RWPE2 (cell line): ENCODE results near the gene ILDR1.

Experiments
- ATAC-seq: fragments of 200-7000 bp; cut with Tn5 transposase; 3 replicates; pipeline ENCODE4 v1.9.1; 2021; ENCODE audit warnings: low read depth
- DNase-seq: peaks from one replicate; pipeline ENCODE4 v3.0.0-alpha.2; 2020; ENCODE audit warnings: low spot score
- H3K27ac ChIP-seq: fragments of 450-650 bp; 2 replicates; pipeline ENCODE4 v1.5.1; 2017; ENCODE audit warnings: mild to moderate bottlenecking; ENCODE audit not compliant: poor library complexity, severe bottlenecking
- H3K27me3 ChIP-seq: fragments of 250-450 bp; sonication (Bioruptor Pico); 2 replicates; pipeline ENCODE4 v1.5.1; 2021; ENCODE audit warnings: mild to moderate bottlenecking, moderate library complexity; ENCODE audit not compliant: insufficient read depth, poor library complexity, severe bottlenecking
- H3K36me3 ChIP-seq: fragments of 250-450 bp; sonication (Bioruptor Pico); 2 replicates; pipeline ENCODE4 v1.5.1; 2020; ENCODE audit warnings: low read depth, mild to moderate bottlenecking, moderate library complexity
- H3K4me1 ChIP-seq: fragments of 250-450 bp; sonication (Bioruptor Pico); 2 replicates; pipeline ENCODE4 v1.5.1; 2021; ENCODE audit warnings: mild to moderate bottlenecking, moderate library complexity; ENCODE audit not compliant: insufficient read depth, poor library complexity, severe bottlenecking
- H3K4me3 ChIP-seq: fragments of 250-450 bp; sonication (Bioruptor Pico); 2 replicates; pipeline ENCODE4 v1.5.1; 2021; ENCODE audit warnings: mild to moderate bottlenecking, moderate library complexity; ENCODE audit not compliant: severe bottlenecking
- H3K9me3 ChIP-seq: fragments of 250-450 bp; sonication (Bioruptor Pico); 2 replicates; pipeline ENCODE4 v1.5.1; 2021; ENCODE audit warnings: mild to moderate bottlenecking, moderate library complexity; ENCODE audit not compliant: severe bottlenecking
- TF ChIP-seq, protein P1 (sequence below): fragments of 450-650 bp; IDR thresholded peaks from one replicate; pipeline ENCODE4 v1.5.1; 2017; ENCODE audit warnings: mild to moderate bottlenecking, moderate library complexity; ENCODE audit not compliant: poor library complexity, severe bottlenecking

The ILDR1 gene

DNA sequence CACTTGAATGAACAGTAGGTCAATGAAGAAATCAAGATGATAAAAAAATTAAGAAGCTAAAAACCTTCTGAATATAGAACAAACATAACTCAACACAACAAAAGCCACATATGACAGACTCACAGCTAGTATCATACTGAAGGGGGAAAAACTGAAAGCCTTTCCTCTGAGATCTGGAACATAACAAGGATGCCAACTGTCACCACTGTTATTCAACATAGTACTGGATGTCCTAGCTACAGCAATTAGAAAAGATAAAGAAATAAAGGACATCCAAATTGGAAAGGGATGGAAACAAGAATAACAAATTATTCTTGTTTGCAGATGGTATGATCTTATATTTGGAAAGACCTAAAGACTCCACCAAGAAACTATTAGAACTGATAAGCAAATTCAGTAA is 60.8 kb downstream of the ILDR1 start:
- no peak for ATAC-seq
- no peaks in the 10 kb centered on the region for H3K4me1 ChIP-seq
- TF ChIP-seq, protein P1, sequence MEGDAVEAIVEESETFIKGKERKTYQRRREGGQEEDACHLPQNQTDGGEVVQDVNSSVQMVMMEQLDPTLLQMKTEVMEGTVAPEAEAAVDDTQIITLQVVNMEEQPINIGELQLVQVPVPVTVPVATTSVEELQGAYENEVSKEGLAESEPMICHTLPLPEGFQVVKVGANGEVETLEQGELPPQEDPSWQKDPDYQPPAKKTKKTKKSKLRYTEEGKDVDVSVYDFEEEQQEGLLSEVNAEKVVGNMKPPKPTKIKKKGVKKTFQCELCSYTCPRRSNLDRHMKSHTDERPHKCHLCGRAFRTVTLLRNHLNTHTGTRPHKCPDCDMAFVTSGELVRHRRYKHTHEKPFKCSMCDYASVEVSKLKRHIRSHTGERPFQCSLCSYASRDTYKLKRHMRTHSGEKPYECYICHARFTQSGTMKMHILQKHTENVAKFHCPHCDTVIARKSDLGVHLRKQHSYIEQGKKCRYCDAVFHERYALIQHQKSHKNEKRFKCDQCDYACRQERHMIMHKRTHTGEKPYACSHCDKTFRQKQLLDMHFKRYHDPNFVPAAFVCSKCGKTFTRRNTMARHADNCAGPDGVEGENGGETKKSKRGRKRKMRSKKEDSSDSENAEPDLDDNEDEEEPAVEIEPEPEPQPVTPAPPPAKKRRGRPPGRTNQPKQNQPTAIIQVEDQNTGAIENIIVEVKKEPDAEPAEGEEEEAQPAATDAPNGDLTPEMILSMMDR = no peak
- H3K36me3 ChIP-seq = no peaks in the 10 kb centered on the region
- H3K4me3 ChIP-seq = no peak overlapping the region
- no peak for DNase-seq
- no peaks in the 10 kb centered on the region for H3K9me3 ChIP-seq
- H3K27ac ChIP-seq = no peak overlapping the region
- H3K27me3 ChIP-seq = no peaks in the 10 kb centered on the region

DNA sequence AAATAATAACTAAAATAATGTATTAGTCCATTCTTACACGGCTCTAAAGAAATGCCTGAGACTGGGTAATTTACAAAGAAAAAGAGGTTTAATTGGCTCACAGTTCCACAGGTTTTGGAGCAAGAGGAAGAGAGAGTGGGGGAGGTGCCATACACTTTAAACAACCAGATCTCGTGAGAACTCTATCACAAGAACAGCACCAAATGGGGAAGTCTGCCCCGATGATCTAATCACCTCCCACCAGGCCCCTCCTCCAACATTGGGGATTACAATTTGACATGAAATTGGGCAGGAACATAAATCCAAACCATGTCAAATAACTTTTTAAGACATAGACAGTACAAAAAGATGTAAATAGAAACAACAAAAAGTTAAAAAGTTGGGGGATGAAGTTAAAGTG is 63.2 kb downstream of the ILDR1 start:
- H3K27me3 ChIP-seq = no peaks in the 10 kb centered on the region
- no peak for DNase-seq
- H3K4me1 ChIP-seq = no peaks in the 10 kb centered on the region
- TF ChIP-seq, protein P1 = no peak
- no peak for ATAC-seq
- H3K4me3 ChIP-seq = no peak overlapping the region
- H3K36me3 ChIP-seq = no peaks in the 10 kb centered on the region
- H3K27ac ChIP-seq = no peak overlapping the region
- no peaks in the 10 kb centered on the region for H3K9me3 ChIP-seq

DNA sequence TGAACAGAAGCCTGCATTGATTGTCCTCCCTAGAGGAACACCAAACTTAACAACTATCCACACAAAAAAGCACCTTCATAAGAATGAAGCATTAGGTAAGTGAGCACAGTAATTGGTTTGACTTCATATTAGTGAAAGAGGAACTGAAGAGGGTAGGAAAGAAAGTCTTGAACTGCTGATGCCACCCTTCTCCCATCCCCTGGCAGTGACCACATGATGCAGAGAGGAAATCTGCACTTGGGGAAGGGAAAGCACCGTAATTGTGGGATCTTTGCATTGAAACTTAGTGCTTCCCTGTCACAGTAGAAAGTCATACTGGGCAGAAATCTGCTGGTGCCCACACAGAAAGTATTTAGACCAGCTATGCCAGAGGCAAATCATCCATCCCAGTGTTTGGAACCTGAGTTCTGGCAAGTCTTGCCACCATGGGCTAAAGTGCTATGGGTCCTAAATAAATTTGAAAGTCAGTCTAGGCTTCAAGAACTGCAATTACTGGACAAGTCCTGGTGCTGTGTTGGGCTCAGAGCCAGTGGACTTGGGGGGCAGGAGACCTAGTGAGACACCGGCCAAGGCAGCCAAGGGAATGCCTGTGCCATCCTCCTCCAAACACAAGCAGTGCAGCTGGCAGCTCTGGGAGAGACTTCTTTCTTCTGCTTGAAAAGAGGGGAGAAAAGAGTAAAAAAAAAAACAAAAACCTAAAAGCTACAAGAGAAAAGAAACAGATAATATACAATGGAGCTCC is 64.2 kb downstream of the ILDR1 start:
- Histone ChIP-seq H3K4me3 (no peak overlapping the region), H3K4me1 (no peaks in the 10 kb centered on the region), H3K27me3 (no peaks in the 10 kb centered on the region), H3K36me3 (no peaks in the 10 kb centered on the region), H3K9me3 (no peaks in the 10 kb centered on the region), H3K27ac (no peak overlapping the region)
- DNase-seq = no peak
- ATAC-seq = no peak
- TF ChIP-seq, protein P1 = no peak

DNA sequence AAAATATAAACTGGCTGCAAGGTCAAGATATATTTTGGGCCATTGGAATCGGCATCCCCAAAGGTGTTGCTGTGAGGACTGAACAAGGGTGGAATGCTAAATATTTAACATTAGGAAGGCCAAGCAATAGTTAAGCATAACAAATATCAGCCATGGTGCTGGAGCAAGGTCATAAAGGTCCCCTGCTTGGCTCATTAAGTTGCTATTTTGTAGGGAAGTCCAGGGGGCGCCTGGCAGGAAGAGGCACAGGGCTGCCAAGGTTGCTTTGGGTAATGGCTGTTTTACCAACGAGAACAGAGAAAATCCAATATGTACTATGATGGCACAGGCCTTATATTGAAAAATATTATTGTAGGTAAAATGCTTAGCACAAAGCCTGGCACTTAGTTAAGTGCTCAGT is 65.7 kb downstream of the ILDR1 start:
- TF ChIP-seq, protein P1 = no peak
- Histone ChIP-seq H3K27ac (no peak overlapping the region), H3K36me3 (no peaks in the 10 kb centered on the region), H3K9me3 (peaks cover 3% of the 10 kb centered on the region), H3K4me3 (no peak overlapping the region), H3K4me1 (no peaks in the 10 kb centered on the region), H3K27me3 (no peaks in the 10 kb centered on the region)
- ATAC-seq = no peak
- DNase-seq = no peak

DNA sequence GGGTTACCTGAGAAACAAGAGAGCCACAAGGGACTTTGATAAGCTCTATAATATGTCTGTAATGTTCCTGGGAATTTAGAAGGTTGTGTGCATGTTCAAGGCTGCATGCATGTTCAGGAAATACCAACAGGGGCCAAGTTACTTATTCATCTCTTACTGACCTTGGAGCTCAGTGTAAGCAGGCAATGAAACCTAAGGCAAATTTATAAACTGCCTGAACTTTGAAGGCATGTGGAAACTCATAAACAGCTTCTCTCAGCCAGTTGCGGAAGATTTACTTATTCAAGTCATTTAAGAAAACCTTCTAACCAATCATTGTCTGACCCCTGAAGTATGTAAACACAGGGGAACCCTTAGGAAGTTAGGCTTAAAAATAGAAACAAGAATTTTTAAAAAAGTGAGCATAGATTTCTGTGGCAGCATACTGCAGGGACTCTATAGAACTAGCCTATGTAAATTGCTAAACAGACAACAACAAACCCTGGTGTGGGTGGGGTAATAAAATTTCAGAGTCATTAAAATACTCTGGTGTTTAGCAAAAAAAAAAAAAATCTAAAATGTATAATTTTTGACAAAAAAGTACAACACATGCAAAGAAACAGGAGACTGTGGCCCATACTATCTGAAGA is 70.6 kb downstream of the ILDR1 start:
- ATAC-seq (no peak), DNase-seq (no peak)
- Histone ChIP-seq H3K4me3 (no peak overlapping the region), H3K27me3 (no peaks in the 10 kb centered on the region), H3K27ac (no peak overlapping the region), H3K36me3 (no peaks in the 10 kb centered on the region), H3K9me3 (peaks cover 3% of the 10 kb centered on the region), H3K4me1 (no peaks in the 10 kb centered on the region)
- TF ChIP-seq, protein P1 = no peak
